K562 (cell line): ENCODE measurements around the gene RTL10. TPM values are rescaled to one million over a fixed set of nuclear protein-coding genes. Genes with fewer than 3 reads are reported as not detected.

Experiments used
- ATAC-seq: fragments of 200-7000 bp; cut with Tn5 transposase; 3 replicates; pipeline ENCODE4 v1.9.1; 2020; ENCODE audit warnings: moderate library complexity
- BruUV-seq: library from RNA; stranded (reverse); fragments of 400-500 nt; replicated peaks from 2 replicates; lab custom pipeline; 2021; lab: Mats Ljungman, UMichigan
- CTCF ChIA-PET: fragments of 300-600 bp; formaldehyde crosslinking; extraction: SDS; loops from one replicate; lab custom pipeline; 2021; ENCODE audit warnings: low intra/inter-chr PET ratio; lab: Yijun Ruan, JAX
- POLR2A ChIA-PET: fragments of 300-600, 350-650 bp; sonication (Branson Sonifier 250); formaldehyde crosslinking; extraction: SDS; loops from one replicate; lab custom pipeline; 2021; ENCODE audit warnings: antibody characterized with exemption, inconsistent platforms; lab: Yijun Ruan, JAX
- DNase-seq, 4 experiments: peaks; one replicate each; pipeline versions ENCODE4 v3.0.0 to v3.0.0-alpha.2; 2011 to 2018; ENCODE audit warnings: low spot score in 3 of 4, mixed read lengths in 3 of 4; ENCODE audit errors: extremely low read depth in 1 of 4
- FAIRE-seq: peaks from 2 replicates; lab custom pipeline; 2011; peaks lifted over from hg19 to GRCh38; lab: Jason Lieb, UNC
- H2AFZ ChIP-seq: 2 replicates; pipeline ENCODE4 v1.6.0; 2011; ENCODE audit warnings: low read depth, low read length, control low read depth, inconsistent platforms
- H3K27ac ChIP-seq: fragments of 200-600 bp; 3 replicates; pipeline ENCODE4 v1.8.0; 2011; ENCODE audit warnings: low read depth, mild to moderate bottlenecking, control low read depth, inconsistent platforms, low read length, moderate library complexity, mixed read lengths; ENCODE audit errors: extremely low read depth
- H3K27me3 ChIP-seq, 2 experiments: fragments of 300-600 bp in 1 of 2; 2 replicates in 1 of 2; 3 replicates in 1 of 2; pipeline versions ENCODE4 v1.6.0 to v1.8.0; 2011; ENCODE audit warnings: inconsistent platforms in 2 of 2, low read length in 2 of 2, mild to moderate bottlenecking in 1 of 2, mixed read lengths in 1 of 2, moderate library complexity in 1 of 2; ENCODE audit not compliant: control insufficient read depth in 2 of 2, insufficient read depth in 2 of 2
- H3K36me3 ChIP-seq: fragments of 300-600 bp; 3 replicates; pipeline ENCODE4 v1.8.0; 2011; ENCODE audit warnings: mild to moderate bottlenecking, low read length, inconsistent platforms; ENCODE audit not compliant: control insufficient read depth, insufficient read depth
- H3K4me1 ChIP-seq, 2 experiments: fragments of 200-600 bp in 1 of 2; replicated peaks in 1 of 2; 2 replicates in 1 of 2; 3 replicates in 1 of 2; pipeline versions ENCODE4 v1.5.1 to v1.8.0; 2011; ENCODE audit warnings: inconsistent platforms in 2 of 2, low read length in 2 of 2, mild to moderate bottlenecking in 1 of 2, mixed read lengths in 1 of 2, moderate library complexity in 1 of 2; ENCODE audit not compliant: control insufficient read depth in 2 of 2, insufficient read depth in 2 of 2
- H3K4me2 ChIP-seq: 2 replicates; pipeline ENCODE4 v1.6.1; 2011; ENCODE audit warnings: low read length, control low read depth, inconsistent platforms, mixed read lengths; ENCODE audit not compliant: insufficient read depth
- H3K4me3 ChIP-seq: fragments of 200-600 bp; sonication (generic), shearing (Covaris generic); 2 replicates; pipeline ENCODE4 v1.5.1; 2016; ENCODE audit warnings: control low read depth, inconsistent platforms
- H3K79me2 ChIP-seq: fragments of 200-600 bp; 3 replicates; pipeline ENCODE4 v1.8.0; 2011; ENCODE audit warnings: low read length, inconsistent platforms; ENCODE audit not compliant: control insufficient read depth, insufficient read depth
- H3K9ac ChIP-seq, 2 experiments: 2 replicates each; pipeline versions ENCODE4 v1.6.0 to v1.6.1; 2011; ENCODE audit warnings: low read depth in 2 of 2, low read length in 2 of 2, control low read depth in 1 of 2, inconsistent platforms in 1 of 2, mild to moderate bottlenecking in 1 of 2, mixed read lengths in 1 of 2; ENCODE audit not compliant: insufficient read depth in 1 of 2
- H3K9me1 ChIP-seq: one replicate; pipeline ENCODE4 v1.6.0; 2011; ENCODE audit warnings: inconsistent platforms, mild to moderate bottlenecking, low read length, moderate library complexity; ENCODE audit not compliant: control insufficient read depth, insufficient read depth
- H3K9me3 ChIP-seq: replicated peaks from 2 replicates; pipeline ENCODE4 v1.5.1; 2011; ENCODE audit warnings: low read depth, low read length, inconsistent platforms; ENCODE audit not compliant: control insufficient read depth, insufficient read depth
- H4K20me1 ChIP-seq: replicated peaks from 2 replicates; pipeline ENCODE4 v1.6.1; 2011; ENCODE audit warnings: low read length, inconsistent platforms, mixed read lengths; ENCODE audit not compliant: control insufficient read depth, insufficient read depth
- CBX3 ChIP-seq, 2 experiments: IDR thresholded peaks; 1 replicate in 1 of 2; 2 replicates in 1 of 2; pipeline ENCODE4 v1.6.1; 2012; ENCODE audit warnings: inconsistent platforms in 2 of 2, low read length in 2 of 2, borderline replicate concordance in 1 of 2, control low read depth in 1 of 2
- CCNT2 ChIP-seq: IDR thresholded peaks from 2 replicates; pipeline ENCODE4 v1.6.1; 2011; ENCODE audit warnings: borderline replicate concordance, low read depth, mild to moderate bottlenecking, moderate library complexity, mixed read lengths, low read length; ENCODE audit not compliant: insufficient read length; ENCODE audit errors: extremely low read depth
- NRF1 ChIP-seq, 2 experiments: fragments of 450-650 bp; IDR thresholded peaks in 1 of 2; conservative IDR thresholded peaks in 1 of 2; 2 replicates each; pipeline ENCODE4 v1.6.1; 2014; ENCODE audit warnings: mild to moderate bottlenecking in 2 of 2
- POLR2AphosphoS2 ChIP-seq: IDR thresholded peaks from 2 replicates; pipeline ENCODE4 v1.6.1; 2012; ENCODE audit warnings: low read length, improper control_type of control experiment
- POLR2B ChIP-seq: fragments of 450-650 bp; IDR thresholded peaks from 2 replicates; pipeline ENCODE4 v1.6.1; 2018; ENCODE audit warnings: low read depth; ENCODE audit not compliant: partially characterized antibody
- POLR2G ChIP-seq: fragments of 200-400 bp; formaldehyde crosslinking; IDR thresholded peaks from 2 replicates; pipeline ENCODE4 v1.6.1; 2017; ENCODE audit warnings: low read depth, mild to moderate bottlenecking, antibody characterized with exemption, low read length, moderate library complexity
- RBFOX2 ChIP-seq: fragments of 200-400 bp; formaldehyde crosslinking; IDR thresholded peaks from 2 replicates; pipeline ENCODE4 v1.6.1; 2017; ENCODE audit warnings: low read depth, mild to moderate bottlenecking, low read length, moderate library complexity
- REST ChIP-seq, 2 experiments: fragments of 450-650 bp; formaldehyde crosslinking in 1 of 2; IDR thresholded peaks; 2 replicates each; pipeline versions ENCODE4 v1.4.0 to v1.6.1; 2014 to 2020; ENCODE audit warnings: mild to moderate bottlenecking in 2 of 2, borderline replicate concordance in 1 of 2, low read depth in 1 of 2
- TAF15 ChIP-seq: fragments of 200-400 bp; formaldehyde crosslinking; IDR thresholded peaks from 2 replicates; pipeline ENCODE4 v1.6.1; 2017; ENCODE audit warnings: mild to moderate bottlenecking, low read depth, low read length, moderate library complexity
- TAF7 ChIP-seq: fragments of 450-650 bp; IDR thresholded peaks from 2 replicates; pipeline ENCODE4 v1.6.1; 2016; ENCODE audit warnings: missing genetic modification characterization, missing compliant biosample characterization
- ZKSCAN1 ChIP-seq: fragments of 150-350 bp; IDR thresholded peaks from 2 replicates; pipeline ENCODE4 v1.6.1; 2016; ENCODE audit warnings: low read depth, low read length
- WGBS: fragments of 100-300 bp; shearing (Covaris generic); methylation state at CpG from one replicate; pipeline ENCODE4 v1.1.6; 2016; ENCODE audit warnings: low coverage, mixed read lengths; ENCODE audit not compliant: insufficient coverage; ENCODE audit errors: missing lambda C conversion rate; 5-methylcytosine and 5-hydroxymethylcytosine counted together
- in situ Hi-C: fragments of 300-500 bp; cut with MboI; formaldehyde crosslinking; loops from 4 replicates; pipeline ENCODE4 v1.15.0; 2018; ENCODE audit warnings: inconsistent platforms, mixed read lengths
- intact Hi-C: fragments of 100-400 bp; cut with micrococcal nuclease; formaldehyde crosslinking; loops from 2 replicates; pipeline ENCODE4 v1.14.2; 2022
- polyA plus RNA-seq, 8 experiments: library from polyadenylated mRNA; depleted of rRNA in 4 of 8; stranded (reverse) in 5 of 8; unstranded in 3 of 8; fragments of >200 nt; fragmentation: Nextera tagmentation in 2 of 8; fragmentation: Illumina TruSeq in 1 of 8; extraction: Ambion mirVana in 2 of 8; extraction: Trizol in 1 of 8; gene quantifications; 2 replicates each; pipeline versions ENCODE4 v1.2.1 to v1.2.3, GENCODE V29; 2011 to 2014; ENCODE audit warnings: inconsistent platforms in 1 of 8, missing spikeins in 1 of 8
- total RNA-seq, 7 experiments: library from RNA; depleted of rRNA in 6 of 7; stranded (reverse); fragments of >200 nt in 6 of 7; fragmentation: Illumina TruSeq in 2 of 7; extraction: Trizol in 2 of 7; gene quantifications; 2 replicates each; pipeline versions ENCODE4 v1.2.1 to v1.2.3, GENCODE V29; 2011 to 2021; ENCODE audit warnings: low replicate concordance in 1 of 7

The RTL10 gene
- total and polyA plus RNA-seq, 9 of the 15 experiments (the other 6 are each of a cell fraction or from before 2014, with no cell fraction given) = 19.8 to 75.5 (median 32.5) TPM

GRCh38 chr22:19888131-19888746 is 33.6 kb upstream of the RTL10 start:
- ChIA-PET CTCF (no interaction called here), POLR2A (interaction anchor here (0.5 to 11.1 kb wide), 10 partner anchors 10 to 239 kb away, joined by 3 to 141 read pairs (median 6); no protein-coding TSS in a partner anchor)
- H4K20me1 ChIP-seq = peaks cover 28% of the 10 kb centered on the region
- no TSS peak for BruUV-seq
- H3K27me3 ChIP-seq = no peaks in the 10 kb centered on the region
- H3K9ac ChIP-seq = peak overlapping the region in 1 of 2 experiments; percentile 57; a peak in 1 of 4 replicates
- intact Hi-C loops (no loop called here), in situ Hi-C loops (no loop called here)
- no peak overlapping the region for H3K4me3 ChIP-seq
- H3K36me3 ChIP-seq = no peaks in the 10 kb centered on the region
- H2AFZ ChIP-seq = no peak overlapping the region
- no peaks in the 10 kb centered on the region for H3K9me3 ChIP-seq
- H3K9me1 ChIP-seq = peaks cover 10% of the 10 kb centered on the region
- FAIRE-seq = no peak
- no peaks in the 10 kb centered on the region for H3K79me2 ChIP-seq
- no peak overlapping the region for H3K4me2 ChIP-seq
- 74% methylated on average over 17 of the region's 17 CpGs for WGBS
- H3K27ac ChIP-seq = no peak overlapping the region
- no peak for DNase-seq
- peaks cover 24 to 73% of the 10 kb centered on the region in 2 experiments for H3K4me1 ChIP-seq
- ATAC-seq = no peak
- TF ChIP-seq RBFOX2 (0 out of 2 replicates have a peak, but pooled peaks have one; percentile 4), ZKSCAN1 (0 out of 2 replicates have a peak, but pooled peaks have one; percentile 5), TAF7 (tag) (no peak), CCNT2 (peak; percentile 34), POLR2G (peak; percentile 65), CBX3 (IDR thresholded peaks at IDR 0.05; ENCODE audit: borderline replicate concordance in 1 of 2, low read length in 2 of 2) (peak in 1 of 2 experiments; percentile 45; a peak in 1 of 3 replicates), POLR2AphosphoS2 (peak; percentile 65; the same call in 1 of the 2 replicates), TAF15 (0 out of 2 replicates have a peak, but pooled peaks have one; percentile 11), POLR2B (no peak), REST (IDR thresholded peaks at IDR 0.05; ENCODE audit: borderline replicate concordance) (no peak), REST (CRISPR knock-in tag; IDR thresholded peaks at IDR 0.05; ENCODE audit: low read depth) (peak; percentile 26; the same call in 1 of the 2 replicates), NRF1 (conservative IDR thresholded peaks at IDR 0.05 in 1 of 2, IDR thresholded peaks at IDR 0.05 in 1 of 2) (no peak)
